Measurements from ENCODE around the gene ITGB4. TPM values are rescaled to one million over a fixed set of nuclear protein-coding genes. Genes with fewer than 3 reads are reported as not detected.
A peak's percentile ranks its signal among the peaks of the same experiment; 100 is the strongest.

Gene ITGB4
- total RNA-seq, 1 donor from 2014 or later = 6.6 TPM

DNA sequence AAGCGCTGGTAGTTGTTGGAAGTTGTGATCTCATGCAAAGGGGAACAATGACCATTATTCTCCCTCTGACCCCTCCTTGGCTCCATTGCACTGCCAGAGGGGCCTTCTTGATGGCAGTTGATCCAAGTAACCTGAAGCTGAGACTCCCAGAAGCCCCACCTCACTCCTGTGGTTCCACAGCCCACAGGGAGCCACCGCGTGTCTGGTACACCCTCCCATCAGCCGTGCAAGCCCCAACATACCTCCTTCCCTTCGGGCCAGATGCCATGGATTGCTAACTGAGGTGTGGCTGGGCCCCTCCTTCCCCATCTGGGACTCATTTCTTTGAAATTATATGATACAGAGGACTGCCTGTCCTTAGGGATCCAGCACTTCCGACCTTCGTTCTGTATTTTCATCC, 36.3 kb upstream of the ITGB4 start:
- no peaks in the 10 kb centered on the region for H3K27me3 Mint-ChIP-seq (ENCODE audit: low read depth, unreplicated experiment)
- Histone ChIP-seq H3K36me3 (ENCODE audit: insufficient read depth, low read length) (peaks cover 3% of the 10 kb centered on the region), H2AFZ (ENCODE audit: low read depth, low read length) (no peak overlapping the region), H3K27me3 (ENCODE audit: insufficient read depth, low read length) (no peaks in the 10 kb centered on the region), H4K20me1 (ENCODE audit: insufficient read depth, low read length) (peaks cover 28% of the 10 kb centered on the region), H3K79me2 (ENCODE audit: insufficient read depth, low read length) (peaks cover 92% of the 10 kb centered on the region), H3K4me3 (ENCODE audit: insufficient read depth, low read depth, low read length) (no peak overlapping the region), H3K9ac (ENCODE audit: low read length) (peak overlapping the region; percentile 34), H3K9me3 (ENCODE audit: insufficient read depth, low read depth, low read length) (no peaks in the 10 kb centered on the region), H3K27ac (ENCODE audit: low read depth, low read length) (peak overlapping the region; percentile 58), H3K4me2 (ENCODE audit: low read length) (peak overlapping the region; percentile 73), H3K4me1 (ENCODE audit: insufficient read depth, low read length) (peaks cover 61% of the 10 kb centered on the region)
- H3K27ac Mint-ChIP-seq (ENCODE audit: unreplicated experiment) = peak overlapping the region; percentile 51
- TF ChIP-seq, protein P1, sequence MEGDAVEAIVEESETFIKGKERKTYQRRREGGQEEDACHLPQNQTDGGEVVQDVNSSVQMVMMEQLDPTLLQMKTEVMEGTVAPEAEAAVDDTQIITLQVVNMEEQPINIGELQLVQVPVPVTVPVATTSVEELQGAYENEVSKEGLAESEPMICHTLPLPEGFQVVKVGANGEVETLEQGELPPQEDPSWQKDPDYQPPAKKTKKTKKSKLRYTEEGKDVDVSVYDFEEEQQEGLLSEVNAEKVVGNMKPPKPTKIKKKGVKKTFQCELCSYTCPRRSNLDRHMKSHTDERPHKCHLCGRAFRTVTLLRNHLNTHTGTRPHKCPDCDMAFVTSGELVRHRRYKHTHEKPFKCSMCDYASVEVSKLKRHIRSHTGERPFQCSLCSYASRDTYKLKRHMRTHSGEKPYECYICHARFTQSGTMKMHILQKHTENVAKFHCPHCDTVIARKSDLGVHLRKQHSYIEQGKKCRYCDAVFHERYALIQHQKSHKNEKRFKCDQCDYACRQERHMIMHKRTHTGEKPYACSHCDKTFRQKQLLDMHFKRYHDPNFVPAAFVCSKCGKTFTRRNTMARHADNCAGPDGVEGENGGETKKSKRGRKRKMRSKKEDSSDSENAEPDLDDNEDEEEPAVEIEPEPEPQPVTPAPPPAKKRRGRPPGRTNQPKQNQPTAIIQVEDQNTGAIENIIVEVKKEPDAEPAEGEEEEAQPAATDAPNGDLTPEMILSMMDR (IDR thresholded peaks at IDR 0.05; ENCODE audit: insufficient read depth, low read depth, low read length) = no peak
- no peak for TF ChIP-seq EZH2 (IDR thresholded peaks at IDR 0.05; ENCODE audit: insufficient read depth, low read length)
- FAIRE-seq (no peak), DNase-seq (ENCODE audit: low read depth) (peak; percentile 81)
- H3K9me3 Mint-ChIP-seq (ENCODE audit: unreplicated experiment) = no peaks in the 10 kb centered on the region
- peaks cover 17% of the 10 kb centered on the region for H3K36me3 Mint-ChIP-seq (ENCODE audit: low read depth, unreplicated experiment)
- H3K4me3 Mint-ChIP-seq (ENCODE audit: unreplicated experiment) = no peak overlapping the region
- H3K4me1 Mint-ChIP-seq (ENCODE audit: low read depth, unreplicated experiment) = peaks cover 66% of the 10 kb centered on the region

DNA sequence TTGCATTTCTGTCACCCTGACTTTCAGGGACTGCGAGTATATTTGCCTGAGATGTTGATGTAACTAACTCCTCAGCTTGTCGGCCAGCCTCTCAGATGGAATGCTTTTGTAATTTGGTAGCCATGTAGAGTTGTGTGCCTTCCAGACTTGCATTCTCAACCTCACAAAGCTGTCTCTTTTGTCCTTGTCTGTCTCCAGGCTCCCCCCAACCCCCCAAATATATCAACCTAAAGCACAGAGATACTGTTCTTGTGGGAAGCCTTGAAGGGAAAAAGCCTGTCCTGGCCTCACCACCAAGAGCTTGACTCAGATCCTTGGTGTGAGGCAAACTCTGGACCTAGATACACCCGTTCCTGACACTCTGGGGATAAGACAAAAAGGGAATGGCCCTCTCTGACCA, 35.8 kb upstream of the ITGB4 start:
- peak overlapping the region; percentile 73 for H3K4me2 ChIP-seq (ENCODE audit: low read length)
- TF ChIP-seq, protein P1 (IDR thresholded peaks at IDR 0.05; ENCODE audit: insufficient read depth, low read depth, low read length) = no peak
- TF ChIP-seq EZH2 (IDR thresholded peaks at IDR 0.05; ENCODE audit: insufficient read depth, low read length) = no peak

DNA sequence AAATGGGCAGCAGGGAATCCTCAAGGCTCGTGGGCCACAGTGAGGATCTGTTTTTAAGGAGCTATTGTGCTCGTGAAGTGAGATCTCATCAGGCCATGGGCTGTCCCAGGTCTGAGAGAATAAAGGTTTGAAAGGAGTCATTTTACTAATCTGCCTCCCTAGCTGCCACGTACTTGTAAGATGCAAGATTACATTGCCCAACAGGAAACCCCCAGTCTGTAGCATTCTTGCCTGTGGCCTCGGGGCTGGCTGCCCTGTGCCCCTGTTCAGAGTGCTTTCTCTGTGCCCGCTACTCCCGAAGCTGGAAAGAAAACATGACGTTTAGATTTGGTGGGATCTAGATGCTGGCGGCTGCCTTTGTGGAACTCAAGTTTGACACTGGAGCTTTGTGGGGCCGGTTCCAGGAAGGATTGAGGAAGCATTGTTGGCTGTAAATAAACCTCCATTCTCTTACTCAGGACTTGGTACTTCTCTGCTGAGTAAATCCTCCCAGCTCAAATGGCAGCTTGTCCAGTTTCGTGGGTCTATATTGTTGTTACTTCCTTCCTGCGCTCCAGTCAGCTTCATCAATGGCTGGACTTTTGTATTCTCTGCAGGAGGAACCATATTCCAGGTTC, 32.9 kb upstream of the ITGB4 start:
- FAIRE-seq (no peak), DNase-seq (ENCODE audit: low read depth) (peak; percentile 65)
- no peak overlapping the region for H2AFZ ChIP-seq (ENCODE audit: low read depth, low read length)
- no peaks in the 10 kb centered on the region for H3K27me3 Mint-ChIP-seq (ENCODE audit: low read depth, unreplicated experiment)
- peaks cover 35% of the 10 kb centered on the region for H3K36me3 Mint-ChIP-seq (ENCODE audit: low read depth, unreplicated experiment)
- H3K4me2 ChIP-seq (ENCODE audit: low read length) = peak overlapping the region; percentile 30
- peaks cover 70% of the 10 kb centered on the region for H3K4me1 Mint-ChIP-seq (ENCODE audit: low read depth, unreplicated experiment)
- H3K36me3 ChIP-seq (ENCODE audit: insufficient read depth, low read length) = peaks cover 6% of the 10 kb centered on the region
- peaks cover 69% of the 10 kb centered on the region for H3K4me1 ChIP-seq (ENCODE audit: insufficient read depth, low read length)
- TF ChIP-seq, protein P1 (IDR thresholded peaks at IDR 0.05; ENCODE audit: insufficient read depth, low read depth, low read length) = no peak
- TF ChIP-seq EZH2 (IDR thresholded peaks at IDR 0.05; ENCODE audit: insufficient read depth, low read length) = no peak
- peak overlapping the region; percentile 39 for H3K27ac ChIP-seq (ENCODE audit: low read depth, low read length)
- H3K27ac Mint-ChIP-seq (ENCODE audit: unreplicated experiment) = peak overlapping the region; percentile 95
- H3K9me3 ChIP-seq (ENCODE audit: insufficient read depth, low read depth, low read length) = no peaks in the 10 kb centered on the region
- H3K9me3 Mint-ChIP-seq (ENCODE audit: unreplicated experiment) = no peaks in the 10 kb centered on the region
- peaks cover 93% of the 10 kb centered on the region for H3K79me2 ChIP-seq (ENCODE audit: insufficient read depth, low read length)
- no peak overlapping the region for H3K4me3 ChIP-seq (ENCODE audit: insufficient read depth, low read depth, low read length)
- no peaks in the 10 kb centered on the region for H3K27me3 ChIP-seq (ENCODE audit: insufficient read depth, low read length)
- peaks cover 26% of the 10 kb centered on the region for H4K20me1 ChIP-seq (ENCODE audit: insufficient read depth, low read length)
- H3K4me3 Mint-ChIP-seq (ENCODE audit: unreplicated experiment) = no peak overlapping the region
- peak overlapping the region; percentile 36 for H3K9ac ChIP-seq (ENCODE audit: low read length)

More for the DNA sequence above, 35.8 kb upstream of the ITGB4 start:
- no peak overlapping the region for H3K4me3 Mint-ChIP-seq (ENCODE audit: unreplicated experiment)
- peaks cover 19% of the 10 kb centered on the region for H3K36me3 Mint-ChIP-seq (ENCODE audit: low read depth, unreplicated experiment)
- Histone ChIP-seq H3K9ac (ENCODE audit: low read length) (peak overlapping the region; percentile 17), H3K36me3 (ENCODE audit: insufficient read depth, low read length) (peaks cover 3% of the 10 kb centered on the region), H3K4me3 (ENCODE audit: insufficient read depth, low read depth, low read length) (no peak overlapping the region), H2AFZ (ENCODE audit: low read depth, low read length) (no peak overlapping the region), H3K27ac (ENCODE audit: low read depth, low read length) (peak overlapping the region; percentile 58), H3K79me2 (ENCODE audit: insufficient read depth, low read length) (peaks cover 92% of the 10 kb centered on the region), H3K4me1 (ENCODE audit: insufficient read depth, low read length) (peaks cover 57% of the 10 kb centered on the region), H4K20me1 (ENCODE audit: insufficient read depth, low read length) (peaks cover 27% of the 10 kb centered on the region), H3K9me3 (ENCODE audit: insufficient read depth, low read depth, low read length) (no peaks in the 10 kb centered on the region), H3K27me3 (ENCODE audit: insufficient read depth, low read length) (no peaks in the 10 kb centered on the region)
- H3K9me3 Mint-ChIP-seq (ENCODE audit: unreplicated experiment) = no peaks in the 10 kb centered on the region
- FAIRE-seq (no peak), DNase-seq (ENCODE audit: low read depth) (peak; percentile 41)
- no peaks in the 10 kb centered on the region for H3K27me3 Mint-ChIP-seq (ENCODE audit: low read depth, unreplicated experiment)
- H3K27ac Mint-ChIP-seq (ENCODE audit: unreplicated experiment) = peak overlapping the region; percentile 5
- H3K4me1 Mint-ChIP-seq (ENCODE audit: low read depth, unreplicated experiment) = peaks cover 63% of the 10 kb centered on the region
